ENCODE measurements around the gene UHRF2.
"Not testable (repeated sequence)": the region's sequence is repeated elsewhere in the genome, so short reads cannot be mapped to it uniquely, and the experiment has no call there.

UHRF2 gene

DNA sequence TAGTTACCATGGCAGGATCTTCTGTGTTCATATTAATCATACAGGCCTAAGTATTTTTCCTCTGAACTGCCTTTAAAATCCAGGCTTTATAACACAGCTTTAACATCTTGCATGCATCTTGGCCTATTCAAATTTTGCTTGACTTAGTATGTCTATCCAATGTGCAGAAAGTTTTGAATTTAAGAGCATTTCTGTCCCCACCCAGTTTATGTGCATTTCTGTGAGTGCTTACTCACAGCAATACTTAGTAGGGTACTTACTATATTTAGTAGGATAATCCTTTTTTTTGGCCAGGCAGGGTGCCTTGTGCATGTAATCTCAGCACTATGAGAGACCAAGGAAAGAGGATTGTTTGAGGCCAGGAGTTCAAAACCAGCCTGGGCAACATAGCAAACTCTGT lies 18.0 kb downstream of the UHRF2 start:
- DNase-seq: no peak

DNA sequence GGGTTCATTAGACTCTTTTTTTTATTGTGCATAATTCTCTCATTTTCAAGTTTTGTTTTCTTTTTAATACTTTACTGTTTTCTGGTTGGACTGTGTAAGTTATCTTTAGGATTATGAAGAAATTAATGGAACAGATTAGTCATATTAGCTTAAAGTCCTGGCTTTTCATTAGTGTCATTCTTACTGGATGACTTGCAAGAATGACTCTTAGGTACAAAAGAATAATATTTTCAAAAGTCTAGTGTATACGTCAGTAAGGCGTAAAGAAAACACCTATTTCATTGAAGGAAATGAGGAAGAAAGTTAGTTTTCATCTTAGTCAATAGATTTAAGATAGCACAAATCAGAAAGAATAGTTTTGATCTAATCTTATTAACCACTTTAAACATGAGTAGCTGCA lies 20.4 kb downstream of the UHRF2 start:
- no peak for DNase-seq

DNA sequence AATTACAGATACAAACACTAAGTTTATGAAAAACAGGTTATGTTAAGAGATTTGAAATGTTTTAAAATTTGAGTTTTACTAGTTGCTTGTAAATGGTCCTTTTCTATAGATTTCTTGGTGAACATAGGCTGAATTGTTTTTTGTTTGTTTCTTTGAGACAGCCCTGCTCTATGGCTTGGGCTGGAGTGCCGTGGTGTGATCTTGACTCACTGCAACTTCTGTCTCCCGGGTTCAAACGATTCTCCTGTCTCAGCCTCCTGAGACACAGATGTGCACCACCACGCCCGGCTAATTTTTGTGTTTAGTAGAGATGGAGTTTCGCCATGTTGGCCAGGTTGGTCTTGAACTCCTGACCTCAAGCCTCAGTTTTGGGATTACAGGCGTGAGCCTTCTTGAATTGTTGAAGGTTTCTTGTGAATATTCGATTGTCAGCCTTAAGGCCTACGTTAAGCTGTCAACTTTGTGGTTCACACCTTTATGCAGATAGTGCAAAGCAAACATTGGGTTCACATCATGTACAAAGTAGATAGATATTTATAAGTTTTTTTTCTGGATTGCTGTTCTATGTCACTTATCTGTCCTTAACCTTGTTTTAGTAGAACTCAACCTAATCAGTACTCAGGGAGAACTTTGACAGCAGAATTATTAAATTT lies 26.2 kb downstream of the UHRF2 start:
- DNase-seq: no peak

DNA sequence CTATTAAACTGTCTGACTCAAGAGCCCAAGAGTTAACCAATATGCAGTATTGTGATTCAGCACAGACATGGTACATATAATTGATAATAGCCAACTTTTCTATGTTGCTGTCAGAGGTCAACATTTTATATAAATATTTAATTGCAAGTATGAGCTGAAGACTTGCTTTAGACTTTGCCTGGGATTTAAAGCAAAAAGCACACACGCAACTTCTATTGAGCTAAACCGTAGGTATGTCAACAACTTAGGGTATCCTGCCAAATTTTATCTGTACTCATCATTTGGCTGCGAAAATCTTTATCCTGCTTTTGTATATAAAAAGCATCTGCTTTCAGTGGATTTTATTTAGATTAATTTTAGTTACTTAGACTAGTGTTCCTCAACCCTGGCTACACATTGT lies 27.4 kb downstream of the UHRF2 start:
- no peak for DNase-seq

DNA sequence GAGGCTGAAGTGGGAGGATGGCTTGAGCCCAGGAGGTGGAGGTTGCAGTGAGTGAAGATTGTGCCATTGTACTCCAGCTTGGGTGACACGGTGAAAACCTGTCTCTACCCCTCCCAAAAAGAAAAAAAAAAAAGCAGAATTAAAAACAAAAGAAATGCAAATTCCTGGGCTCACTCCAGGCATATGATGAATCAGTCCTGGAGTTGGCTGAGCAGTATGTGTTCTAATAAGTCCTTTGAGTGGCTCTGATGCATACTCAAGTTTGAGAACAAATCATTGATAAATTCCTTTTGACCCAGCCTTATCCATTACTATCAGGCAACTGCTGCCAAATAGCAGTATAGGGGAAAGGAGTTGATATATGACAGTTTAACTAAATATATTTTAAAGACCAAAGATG lies 28.3 kb downstream of the UHRF2 start:
- DNase-seq: no peak

- no peak for DNase-seq
Measured at GRCh38 chr9:6443661-6444060, 30.7 kb downstream of the UHRF2 start.

DNA sequence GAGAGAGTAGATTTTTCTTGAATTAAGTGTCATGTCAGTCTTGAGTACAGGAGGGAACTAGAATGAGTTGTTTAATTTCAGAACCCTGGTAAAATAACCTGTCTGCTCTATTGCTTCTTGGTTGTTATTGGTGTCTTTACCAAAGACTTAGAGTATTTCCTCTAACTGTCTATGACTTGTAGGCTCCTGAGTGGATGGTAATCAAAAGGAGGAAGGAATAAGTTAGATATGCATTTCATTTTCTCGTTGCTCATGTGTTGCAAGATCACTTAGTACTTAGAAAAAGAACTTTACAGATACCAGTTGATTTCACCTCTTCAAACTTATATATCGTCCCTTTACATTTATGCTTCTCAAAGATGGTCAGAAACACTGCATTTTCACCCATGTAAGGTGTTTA lies 31.1 kb downstream of the UHRF2 start:
- no peak for DNase-seq

- no peak for DNase-seq
Measured at GRCh38 chr9:6449086-6449485, 36.1 kb downstream of the UHRF2 start.

DNA sequence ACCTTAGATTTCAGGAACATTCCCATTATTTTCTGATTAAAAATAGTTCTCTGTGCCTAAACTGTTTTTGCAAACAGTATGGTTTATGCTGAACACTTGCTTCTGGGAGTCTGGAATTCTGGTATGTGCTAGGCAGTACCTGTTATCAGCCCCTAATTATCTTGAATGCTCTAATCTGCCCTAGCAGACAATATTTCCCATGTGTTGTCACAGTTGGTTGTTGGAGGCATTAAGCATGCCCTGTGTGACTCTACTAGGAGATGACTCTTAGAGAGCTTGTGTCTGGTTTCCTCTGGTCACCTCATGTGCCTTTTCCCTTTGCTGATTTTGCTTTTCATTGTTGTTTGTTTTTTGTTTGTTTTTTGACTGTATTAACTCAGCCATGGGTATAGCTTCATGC lies 36.6 kb downstream of the UHRF2 start:
- DNase-seq: no peak

DNA sequence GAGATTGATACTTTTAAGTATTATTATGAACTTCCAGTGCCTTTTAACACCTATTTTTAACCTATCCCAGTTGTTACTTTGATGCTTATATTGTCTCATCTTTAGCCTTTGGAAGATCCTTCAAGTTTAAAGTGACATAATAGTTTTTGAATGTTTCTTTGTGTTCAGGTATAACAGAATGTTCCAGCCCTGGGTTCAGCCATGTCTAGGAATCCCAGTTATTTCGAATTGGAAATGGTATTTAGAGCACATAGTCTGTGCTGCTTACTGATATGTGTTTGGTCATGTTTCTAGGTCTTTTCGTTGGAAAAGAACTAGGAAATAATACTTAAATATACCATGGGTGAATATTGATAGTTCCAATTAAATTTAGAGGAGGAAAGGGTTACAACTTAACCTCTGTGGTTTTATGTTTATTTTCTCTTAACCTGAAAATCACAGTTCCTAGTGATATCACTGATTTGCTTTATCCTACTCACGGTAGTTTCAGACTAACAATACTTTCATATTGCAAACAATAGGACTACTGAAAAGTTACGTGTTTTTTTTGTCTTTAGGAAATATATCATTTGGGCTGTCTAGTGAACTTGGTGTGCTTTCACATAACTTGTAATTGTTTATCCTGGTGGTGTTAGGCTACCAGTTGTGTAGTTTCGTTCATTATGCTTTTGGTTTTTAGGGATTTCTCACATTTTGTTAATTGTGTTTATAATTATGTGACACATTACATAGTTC lies 37.8 kb downstream of the UHRF2 start:
- DNase-seq: no peak

DNA sequence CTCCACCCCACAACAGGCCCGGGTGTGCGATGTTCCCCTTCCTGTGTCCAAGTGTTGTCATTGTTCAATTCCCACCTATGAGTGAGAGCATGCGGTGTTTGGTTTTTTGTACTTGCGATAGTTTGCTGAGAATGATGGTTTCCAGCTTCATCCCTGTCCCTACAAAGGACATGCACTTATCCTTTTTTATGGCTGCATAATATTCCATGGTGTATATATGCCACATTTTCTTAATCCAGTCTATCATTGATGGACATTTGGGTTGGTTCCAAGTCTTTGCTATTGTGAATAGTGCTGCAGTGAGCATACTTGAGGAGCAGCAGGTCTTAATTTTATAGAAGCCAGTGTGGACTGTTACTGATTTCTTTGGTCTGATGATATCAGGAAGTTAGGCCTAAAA lies 42.3 kb downstream of the UHRF2 start:
- not testable (repeated sequence) for DNase-seq

- not testable (repeated sequence) for DNase-seq
Measured at GRCh38 chr9:6458704-6459103, 45.7 kb downstream of the UHRF2 start.

- no peak for DNase-seq
Measured at GRCh38 chr9:6459718-6460117, 46.7 kb downstream of the UHRF2 start.

DNA sequence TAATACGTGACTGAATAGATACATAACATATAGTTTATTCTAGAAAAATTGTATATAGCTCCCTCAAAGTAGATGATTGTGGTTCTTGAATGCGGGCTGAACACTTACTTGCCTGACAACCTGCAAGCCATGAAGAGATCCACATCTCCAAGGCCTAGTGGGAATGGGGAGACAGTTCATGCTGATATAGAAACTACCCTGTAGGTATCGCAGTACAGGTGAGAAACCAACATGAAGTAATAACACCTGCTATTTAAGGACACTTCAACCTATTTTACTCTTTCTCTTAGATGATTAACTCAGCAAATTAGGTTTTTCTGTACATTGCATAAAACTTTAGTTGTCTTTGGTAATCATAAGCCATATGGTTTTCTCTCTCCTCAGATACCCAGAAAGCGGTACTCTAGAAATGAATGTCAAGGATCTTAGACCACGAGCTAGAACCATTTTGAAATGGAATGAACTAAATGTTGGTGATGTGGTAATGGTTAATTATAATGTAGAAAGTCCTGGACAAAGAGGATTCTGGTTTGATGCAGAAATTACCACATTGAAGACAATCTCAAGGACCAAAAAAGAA lies 47.3 kb downstream of the UHRF2 start:
- no peak for DNase-seq

GRCh38 chr9:6461619-6462018 lies 48.6 kb downstream of the UHRF2 start:
- DNase-seq: no peak

DNA sequence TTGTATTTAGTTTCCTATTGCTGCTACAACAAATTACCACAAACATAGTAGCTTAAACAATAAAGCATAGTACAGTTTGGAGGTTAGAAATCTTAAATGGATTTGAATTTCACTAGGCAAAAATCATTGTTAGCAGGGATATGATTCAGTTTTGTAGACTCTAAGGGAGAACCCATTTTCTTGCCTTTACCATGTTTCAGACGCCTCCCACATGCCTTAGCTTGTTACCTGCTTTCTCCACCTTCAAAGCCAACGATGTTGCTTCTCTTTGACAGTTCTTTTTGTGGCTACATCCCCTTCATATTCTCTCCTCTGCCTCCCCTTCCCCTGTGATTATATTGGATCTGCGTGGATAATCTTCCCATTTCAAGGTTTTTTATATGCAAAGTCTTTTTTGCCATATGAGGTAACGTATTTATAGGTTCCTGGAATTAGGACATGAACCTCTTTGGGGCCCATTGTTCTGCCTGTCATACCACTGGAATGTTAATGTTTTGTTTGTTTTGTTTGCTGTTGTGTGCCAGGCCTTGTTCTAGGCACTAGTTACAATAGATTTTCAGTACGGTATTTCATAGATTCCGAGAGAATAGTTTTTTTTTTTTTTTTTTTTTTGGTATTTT lies 54.1 kb downstream of the UHRF2 start:
- DNase-seq: no peak

DNA sequence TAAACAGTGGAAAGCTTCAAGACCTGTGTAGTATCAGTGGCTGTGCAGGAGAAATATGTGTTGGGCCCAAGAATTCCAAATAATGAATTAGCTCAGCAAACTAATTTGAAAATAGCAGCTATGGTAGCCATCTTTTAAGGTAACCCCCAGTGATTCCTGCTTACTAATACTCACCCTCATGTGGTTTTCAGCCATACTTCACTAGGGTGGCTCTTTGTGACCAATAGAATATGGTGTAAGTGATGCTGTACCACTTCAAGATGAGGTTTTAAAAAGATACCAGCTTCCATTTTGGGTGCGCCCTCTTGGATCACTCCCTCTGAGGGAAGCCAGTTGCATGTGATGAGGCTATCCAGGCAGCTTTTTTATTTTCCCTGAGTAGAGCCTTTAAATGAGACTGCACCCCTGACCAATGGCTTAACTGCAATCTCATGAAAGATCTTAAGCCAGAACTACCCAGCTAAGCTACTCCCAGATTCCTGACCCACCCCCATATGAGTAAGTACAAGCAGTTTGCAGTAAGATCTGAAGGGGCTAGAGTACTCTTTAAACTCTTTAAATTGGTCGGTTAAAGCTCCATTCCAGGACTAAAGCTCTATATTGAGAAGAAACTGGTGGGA lies 58.3 kb downstream of the UHRF2 start:
- no peak for DNase-seq

GRCh38 chr9:6473151-6473550 lies 60.2 kb downstream of the UHRF2 start:
- no peak for DNase-seq

DNA sequence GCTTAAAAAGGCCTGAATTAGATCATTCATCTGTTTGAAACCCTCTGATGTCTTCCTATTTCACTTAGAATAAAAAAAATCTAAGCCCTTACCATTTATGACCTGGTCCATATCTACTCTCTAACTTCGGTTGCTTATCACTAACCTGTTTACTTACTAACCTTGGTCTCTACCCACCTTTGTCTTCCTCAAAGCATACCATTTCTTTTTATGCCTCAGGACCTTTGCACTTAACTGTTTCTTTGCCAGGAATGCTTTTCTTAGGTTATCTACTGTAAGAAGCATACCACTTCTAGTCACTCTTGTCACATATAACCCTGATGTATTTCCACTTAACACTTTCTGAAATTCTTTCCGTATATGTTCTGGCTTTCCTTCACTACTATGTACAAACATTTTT lies 67.0 kb downstream of the UHRF2 start:
- no peak for DNase-seq

DNA sequence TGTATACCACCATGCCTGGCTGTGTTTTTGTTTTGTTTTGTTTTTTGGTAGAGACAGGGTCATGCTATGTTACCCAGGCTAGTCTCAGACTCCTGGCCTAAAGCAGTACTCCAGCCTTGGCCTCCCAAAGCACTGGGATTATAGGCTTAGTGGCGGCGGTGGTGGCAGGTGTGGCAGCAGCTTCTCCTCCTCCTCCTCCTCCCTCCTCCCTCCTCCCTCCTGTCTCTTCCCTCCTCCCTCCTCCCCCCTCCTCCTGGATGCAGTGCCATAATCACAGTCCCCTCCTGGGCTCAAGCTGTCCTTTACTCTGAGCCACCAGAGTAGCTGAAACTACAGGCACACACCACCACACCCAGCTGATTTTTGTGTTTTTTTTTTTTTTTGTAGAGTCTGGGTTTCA lies 71.2 kb downstream of the UHRF2 start:
- DNase-seq: no peak

GRCh38 chr9:6488395-6488794 lies 75.4 kb downstream of the UHRF2 start:
- DNase-seq: no peak

- no peak for DNase-seq
Measured at GRCh38 chr9:6489099-6489498, 76.1 kb downstream of the UHRF2 start.

GRCh38 chr9:6490863-6491262 lies 77.9 kb downstream of the UHRF2 start:
- DNase-seq: no peak

DNA sequence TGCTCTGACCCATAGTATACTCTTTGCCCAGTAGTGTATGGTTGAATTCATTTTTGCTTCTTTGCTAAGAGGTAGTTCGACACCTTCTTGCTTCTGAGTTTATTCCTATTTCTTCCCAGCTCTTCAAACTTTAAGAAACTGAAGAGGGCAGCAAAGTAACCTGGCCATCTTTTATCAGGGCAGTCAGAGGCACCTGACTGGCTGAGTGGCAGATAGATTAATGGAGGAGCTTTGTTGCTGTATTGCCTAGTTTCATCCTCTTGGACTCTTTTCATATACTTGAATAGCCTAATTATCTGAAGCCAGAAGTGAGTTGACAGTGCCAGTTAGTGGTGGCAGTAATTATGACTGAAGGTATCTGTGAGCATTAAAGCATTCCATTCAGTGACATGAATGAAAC lies 82.5 kb downstream of the UHRF2 start:
- DNase-seq: no peak
